ENCODE data around the gene CYSLTR2. TPM values are rescaled to one million over a fixed set of nuclear protein-coding genes. Genes with fewer than 3 reads are reported as not detected.
"Not testable (repeated sequence)": the region's sequence is repeated elsewhere in the genome, so short reads cannot be mapped to it uniquely, and the experiment has no call there.

CYSLTR2 gene
- polyA plus RNA-seq, 4 donors = 0.27 to 1.6 (median 1.4) TPM; not detected in 1

GRCh38 chr13:48662226-48662625 lies 8.5 kb downstream of the CYSLTR2 start:
- Histone ChIP-seq H3K27ac (ENCODE audit: low read depth in 1 of 3, low read length in 2 of 3) (no peak overlapping the region), H3K36me3 (ENCODE audit: control insufficient read depth in 3 of 3, insufficient read depth in 2 of 3, low read depth in 1 of 3, low read length in 3 of 3) (no peaks in the 10 kb centered on the region), H3K9me3 (ENCODE audit: control insufficient read depth in 2 of 2, insufficient read depth in 1 of 2, low read depth in 1 of 2, low read length in 1 of 2) (peaks cover 0 to 3% of the 10 kb centered on the region in 2 donors), H3K27me3 (ENCODE audit: control insufficient read depth in 3 of 3, insufficient read depth in 3 of 3, low read length in 3 of 3) (no peaks in the 10 kb centered on the region), H3K4me3 (ENCODE audit: low read depth in 1 of 3, low read length in 3 of 3) (no peak overlapping the region), H3K4me1 (ENCODE audit: control insufficient read depth in 3 of 3, insufficient read depth in 2 of 3, low read depth in 1 of 3, low read length in 2 of 3) (peaks cover 0 to 1% (median 0%) of the 10 kb centered on the region in 3 donors)
- WGBS, 3 donors = 84 to 85% (median 85%) methylated on average over 1 of the region's 1 CpG
- DNase-seq = no peak
- no peak for FAIRE-seq

GRCh38 chr13:48667136-48667535 lies 13.4 kb downstream of the CYSLTR2 start:
- Histone ChIP-seq H3K9me3 (ENCODE audit: control insufficient read depth in 2 of 2, insufficient read depth in 1 of 2, low read depth in 1 of 2, low read length in 1 of 2) (peaks cover 0 to 8% of the 10 kb centered on the region in 2 donors), H3K4me1 (ENCODE audit: control insufficient read depth in 3 of 3, insufficient read depth in 2 of 3, low read depth in 1 of 3, low read length in 2 of 3) (no peaks in the 10 kb centered on the region), H3K36me3 (ENCODE audit: control insufficient read depth in 3 of 3, insufficient read depth in 2 of 3, low read depth in 1 of 3, low read length in 3 of 3) (no peaks in the 10 kb centered on the region), H3K27ac (ENCODE audit: low read depth in 1 of 3, low read length in 2 of 3) (no peak overlapping the region), H3K4me3 (ENCODE audit: low read depth in 1 of 3, low read length in 3 of 3) (no peak overlapping the region), H3K27me3 (ENCODE audit: control insufficient read depth in 3 of 3, insufficient read depth in 3 of 3, low read length in 3 of 3) (no peaks in the 10 kb centered on the region)
- DNase-seq = no peak
- no peak for FAIRE-seq
- WGBS, 3 donors = 57 to 63% (median 63%) methylated on average over 3 of the region's 3 CpGs

- not testable (repeated sequence) for H3K27me3 ChIP-seq (ENCODE audit: control insufficient read depth in 3 of 3, insufficient read depth in 3 of 3, low read length in 3 of 3); H3K4me1 ChIP-seq (ENCODE audit: control insufficient read depth in 3 of 3, insufficient read depth in 2 of 3, low read depth in 1 of 3, low read length in 2 of 3); H3K27ac ChIP-seq (ENCODE audit: low read depth in 1 of 3, low read length in 2 of 3); DNase-seq; H3K4me3 ChIP-seq (ENCODE audit: low read depth in 1 of 3, low read length in 3 of 3); H3K36me3 ChIP-seq (ENCODE audit: control insufficient read depth in 3 of 3, insufficient read depth in 2 of 3, low read depth in 1 of 3, low read length in 3 of 3); FAIRE-seq
- H3K9me3 ChIP-seq (ENCODE audit: control insufficient read depth in 2 of 2, insufficient read depth in 1 of 2, low read depth in 1 of 2, low read length in 1 of 2) = peaks cover 0 to 12% of the 10 kb centered on the region in 2 donors
- 69 to 77% (median 70%) methylated on average over 2 of the region's 2 CpGs for WGBS, 3 donors
Measured at GRCh38 chr13:48671421-48671820, 17.7 kb downstream of the CYSLTR2 start.

- Histone ChIP-seq H3K27me3 (ENCODE audit: control insufficient read depth in 3 of 3, insufficient read depth in 3 of 3, low read length in 3 of 3) (no peaks in the 10 kb centered on the region), H3K9me3 (ENCODE audit: control insufficient read depth in 2 of 2, insufficient read depth in 1 of 2, low read depth in 1 of 2, low read length in 1 of 2) (peaks cover 0 to 4% of the 10 kb centered on the region in 2 donors), H3K4me1 (ENCODE audit: control insufficient read depth in 3 of 3, insufficient read depth in 2 of 3, low read depth in 1 of 3, low read length in 2 of 3) (no peaks in the 10 kb centered on the region), H3K27ac (ENCODE audit: low read depth in 1 of 3, low read length in 2 of 3) (no peak overlapping the region), H3K36me3 (ENCODE audit: control insufficient read depth in 3 of 3, insufficient read depth in 2 of 3, low read depth in 1 of 3, low read length in 3 of 3) (no peaks in the 10 kb centered on the region), H3K4me3 (ENCODE audit: low read depth in 1 of 3, low read length in 3 of 3) (no peak overlapping the region)
- DNase-seq = no peak
- WGBS, 3 donors = 54 to 90% (median 63%) methylated on average over 1 of the region's 1 CpG
- no peak for FAIRE-seq
Measured at GRCh38 chr13:48675247-48675646, 21.5 kb downstream of the CYSLTR2 start.

- no peaks in the 10 kb centered on the region for H3K27me3 ChIP-seq (ENCODE audit: control insufficient read depth in 3 of 3, insufficient read depth in 3 of 3, low read length in 3 of 3)
- H3K4me3 ChIP-seq (ENCODE audit: low read depth in 1 of 3, low read length in 3 of 3) = no peak overlapping the region
- no peak overlapping the region for H3K27ac ChIP-seq (ENCODE audit: low read depth in 1 of 3, low read length in 2 of 3)
- H3K4me1 ChIP-seq (ENCODE audit: control insufficient read depth in 3 of 3, insufficient read depth in 2 of 3, low read depth in 1 of 3, low read length in 2 of 3) = no peaks in the 10 kb centered on the region
- DNase-seq = no peak
- peaks cover 0 to 4% of the 10 kb centered on the region in 2 donors for H3K9me3 ChIP-seq (ENCODE audit: control insufficient read depth in 2 of 2, insufficient read depth in 1 of 2, low read depth in 1 of 2, low read length in 1 of 2)
- no peaks in the 10 kb centered on the region for H3K36me3 ChIP-seq (ENCODE audit: control insufficient read depth in 3 of 3, insufficient read depth in 2 of 3, low read depth in 1 of 3, low read length in 3 of 3)
- no peak for FAIRE-seq
- 79 to 91% (median 84%) methylated on average over 3 of the region's 3 CpGs for WGBS, 3 donors
Measured at GRCh38 chr13:48678316-48678715, 24.6 kb downstream of the CYSLTR2 start.

GRCh38 chr13:48679941-48680680 lies 26.4 kb downstream of the CYSLTR2 start:
- peaks cover 0 to 4% of the 10 kb centered on the region in 2 donors for H3K9me3 ChIP-seq (ENCODE audit: control insufficient read depth in 2 of 2, insufficient read depth in 1 of 2, low read depth in 1 of 2, low read length in 1 of 2)
- H3K27me3 ChIP-seq (ENCODE audit: control insufficient read depth in 3 of 3, insufficient read depth in 3 of 3, low read length in 3 of 3) = no peaks in the 10 kb centered on the region
- WGBS, 3 donors = 90 to 94% (median 91%) methylated on average over 10 of the region's 10 CpGs
- H3K27ac ChIP-seq (ENCODE audit: low read depth in 1 of 3, low read length in 2 of 3) = no peak overlapping the region
- H3K4me3 ChIP-seq (ENCODE audit: low read depth in 1 of 3, low read length in 3 of 3) = no peak overlapping the region
- no peaks in the 10 kb centered on the region for H3K36me3 ChIP-seq (ENCODE audit: control insufficient read depth in 3 of 3, insufficient read depth in 2 of 3, low read depth in 1 of 3, low read length in 3 of 3)
- H3K4me1 ChIP-seq (ENCODE audit: control insufficient read depth in 3 of 3, insufficient read depth in 2 of 3, low read depth in 1 of 3, low read length in 2 of 3) = no peaks in the 10 kb centered on the region
- no peak for FAIRE-seq
- no peak for DNase-seq

- H3K27me3 ChIP-seq (ENCODE audit: control insufficient read depth in 3 of 3, insufficient read depth in 3 of 3, low read length in 3 of 3) = no peaks in the 10 kb centered on the region
- DNase-seq (no peak), FAIRE-seq (no peak)
- H3K27ac ChIP-seq (ENCODE audit: low read depth in 1 of 3, low read length in 2 of 3) = no peak overlapping the region
- no peaks in the 10 kb centered on the region for H3K4me1 ChIP-seq (ENCODE audit: control insufficient read depth in 3 of 3, insufficient read depth in 2 of 3, low read depth in 1 of 3, low read length in 2 of 3)
- no peaks in the 10 kb centered on the region for H3K9me3 ChIP-seq (ENCODE audit: control insufficient read depth in 2 of 2, insufficient read depth in 1 of 2, low read depth in 1 of 2, low read length in 1 of 2)
- WGBS, 3 donors = 80 to 85% (median 84%) methylated on average over 6 of the region's 6 CpGs
- no peaks in the 10 kb centered on the region for H3K36me3 ChIP-seq (ENCODE audit: control insufficient read depth in 3 of 3, insufficient read depth in 2 of 3, low read depth in 1 of 3, low read length in 3 of 3)
- no peak overlapping the region for H3K4me3 ChIP-seq (ENCODE audit: low read depth in 1 of 3, low read length in 3 of 3)
Measured at GRCh38 chr13:48680756-48681392, 27.1 kb downstream of the CYSLTR2 start.

- FAIRE-seq (no peak), DNase-seq (no peak)
- H3K27ac ChIP-seq (ENCODE audit: low read depth in 1 of 3, low read length in 2 of 3) = no peak overlapping the region
- H3K9me3 ChIP-seq (ENCODE audit: control insufficient read depth in 2 of 2, insufficient read depth in 1 of 2, low read depth in 1 of 2, low read length in 1 of 2) = no peaks in the 10 kb centered on the region
- no peak overlapping the region for H3K4me3 ChIP-seq (ENCODE audit: low read depth in 1 of 3, low read length in 3 of 3)
- WGBS, 3 donors = 38 to 75% (median 62%) methylated on average over 1 of the region's 1 CpG
- H3K27me3 ChIP-seq (ENCODE audit: control insufficient read depth in 3 of 3, insufficient read depth in 3 of 3, low read length in 3 of 3) = no peaks in the 10 kb centered on the region
- no peaks in the 10 kb centered on the region for H3K36me3 ChIP-seq (ENCODE audit: control insufficient read depth in 3 of 3, insufficient read depth in 2 of 3, low read depth in 1 of 3, low read length in 3 of 3)
- H3K4me1 ChIP-seq (ENCODE audit: control insufficient read depth in 3 of 3, insufficient read depth in 2 of 3, low read depth in 1 of 3, low read length in 2 of 3) = no peaks in the 10 kb centered on the region
Measured at GRCh38 chr13:48681905-48682304, 28.2 kb downstream of the CYSLTR2 start.
